Measurements from ENCODE around the gene TLCD5.

The TLCD5 gene

GRCh38 chr11:120324932-120325810 is at the start of gene TLCD5:
Gene TLCD5, plus strand, starts transcription at chr11:120325299. Its CDS starts 2,143 bp downstream, at chr11:120327442.
- peak; percentile 66 for DNase-seq (ENCODE audit: low spot score)

DNA sequence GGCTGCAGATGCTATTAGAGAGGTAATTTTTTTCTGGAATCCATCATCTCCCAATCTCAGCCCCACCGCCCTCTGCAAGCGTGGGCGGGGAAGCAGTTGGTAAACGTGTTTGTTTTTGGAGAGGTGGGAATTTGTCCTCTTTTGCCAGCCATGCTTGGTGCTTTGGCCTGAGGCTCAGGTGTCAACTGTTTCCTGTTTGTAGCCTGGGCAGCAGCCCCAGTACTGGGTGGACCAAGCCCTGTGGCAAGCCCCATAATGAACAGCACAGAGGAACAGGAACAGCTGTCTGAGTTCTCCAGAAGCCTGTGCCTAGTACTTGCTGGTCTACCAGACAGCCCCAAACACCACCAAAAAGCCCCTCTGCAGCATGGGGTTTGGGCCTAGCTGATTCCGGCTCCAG is 45.6 kb upstream of the TLCD5 start:
- no peak for DNase-seq (ENCODE audit: low spot score)

DNA sequence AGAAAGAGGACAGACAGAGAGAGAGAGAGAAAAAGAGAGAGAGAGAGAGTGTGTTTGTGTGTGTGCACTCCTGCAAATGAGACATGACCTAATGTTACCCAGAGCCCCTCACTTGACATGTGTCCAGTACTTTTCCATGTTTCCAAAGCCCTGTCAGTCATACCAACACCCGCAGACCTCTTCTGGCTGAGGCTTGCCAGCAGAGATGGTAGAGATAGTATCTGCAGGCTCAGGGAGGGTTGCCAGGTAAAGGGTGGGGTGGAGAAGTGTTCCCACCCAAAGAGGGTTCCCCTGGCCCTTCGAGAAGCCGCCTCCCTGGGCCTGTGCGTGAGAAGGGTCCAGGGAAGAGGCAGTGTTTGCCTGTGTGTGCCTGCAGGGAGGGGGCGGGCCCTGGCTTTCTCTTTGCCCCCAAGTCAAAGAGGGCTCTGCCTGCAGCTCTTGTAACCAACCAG is 44.5 kb upstream of the TLCD5 start:
- DNase-seq (ENCODE audit: low spot score), result no peak

- DNase-seq (ENCODE audit: low spot score), result no peak
Observed at GRCh38 chr11:120281143-120281795, 43.8 kb upstream of the TLCD5 start.

- DNase-seq (ENCODE audit: low spot score), result no peak
Observed at GRCh38 chr11:120283124-120283523, 42.0 kb upstream of the TLCD5 start.

DNA sequence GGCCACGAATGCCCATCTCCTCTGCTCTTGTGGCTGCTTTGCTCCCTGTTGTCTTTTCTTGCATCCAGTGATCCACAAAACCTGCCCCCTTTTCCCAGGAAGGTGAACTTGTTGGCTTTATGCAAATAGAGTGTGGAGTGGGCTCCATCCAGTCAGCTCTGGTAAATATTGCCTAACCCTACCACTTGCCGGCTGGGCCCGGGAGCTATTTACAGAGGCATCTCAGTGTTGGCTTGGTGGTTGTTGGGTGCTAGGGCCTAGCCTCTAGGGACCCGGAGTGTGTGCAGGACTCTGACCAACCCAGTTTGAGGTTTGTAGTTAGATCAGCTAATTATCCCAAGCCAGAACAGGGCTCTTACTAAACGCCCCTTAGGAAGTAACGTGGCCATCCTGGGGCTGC is 40.8 kb upstream of the TLCD5 start:
- no peak for DNase-seq (ENCODE audit: low spot score)

GRCh38 chr11:120285256-120285655 is 39.8 kb upstream of the TLCD5 start:
- peak; percentile 42 for DNase-seq (ENCODE audit: low spot score)

GRCh38 chr11:120288021-120288420 is 37.1 kb upstream of the TLCD5 start:
- DNase-seq (ENCODE audit: low spot score), result no peak

DNA sequence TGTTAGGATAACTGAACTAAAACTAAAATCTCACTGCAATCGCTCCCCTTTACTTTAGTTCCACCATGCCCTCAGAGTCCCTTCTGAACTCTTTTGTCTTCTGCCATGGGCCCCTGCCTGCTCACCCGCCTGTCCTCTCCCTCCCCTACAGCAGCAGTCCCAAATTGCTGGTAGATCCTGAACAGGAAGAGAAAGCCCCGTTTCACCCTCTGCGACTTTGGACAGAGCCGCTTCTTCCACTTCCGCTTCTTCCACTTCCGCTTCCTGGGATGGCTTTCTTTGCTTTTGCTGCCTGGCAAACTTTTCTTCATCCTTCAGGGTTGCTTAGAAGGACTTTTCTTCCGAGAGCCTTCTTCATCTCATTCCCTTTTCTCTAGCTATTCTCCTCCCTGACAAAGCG is 35.7 kb upstream of the TLCD5 start:
- no peak for DNase-seq (ENCODE audit: low spot score)

- DNase-seq (ENCODE audit: low spot score), result no peak
Observed at GRCh38 chr11:120290956-120291355, 34.1 kb upstream of the TLCD5 start.

DNA sequence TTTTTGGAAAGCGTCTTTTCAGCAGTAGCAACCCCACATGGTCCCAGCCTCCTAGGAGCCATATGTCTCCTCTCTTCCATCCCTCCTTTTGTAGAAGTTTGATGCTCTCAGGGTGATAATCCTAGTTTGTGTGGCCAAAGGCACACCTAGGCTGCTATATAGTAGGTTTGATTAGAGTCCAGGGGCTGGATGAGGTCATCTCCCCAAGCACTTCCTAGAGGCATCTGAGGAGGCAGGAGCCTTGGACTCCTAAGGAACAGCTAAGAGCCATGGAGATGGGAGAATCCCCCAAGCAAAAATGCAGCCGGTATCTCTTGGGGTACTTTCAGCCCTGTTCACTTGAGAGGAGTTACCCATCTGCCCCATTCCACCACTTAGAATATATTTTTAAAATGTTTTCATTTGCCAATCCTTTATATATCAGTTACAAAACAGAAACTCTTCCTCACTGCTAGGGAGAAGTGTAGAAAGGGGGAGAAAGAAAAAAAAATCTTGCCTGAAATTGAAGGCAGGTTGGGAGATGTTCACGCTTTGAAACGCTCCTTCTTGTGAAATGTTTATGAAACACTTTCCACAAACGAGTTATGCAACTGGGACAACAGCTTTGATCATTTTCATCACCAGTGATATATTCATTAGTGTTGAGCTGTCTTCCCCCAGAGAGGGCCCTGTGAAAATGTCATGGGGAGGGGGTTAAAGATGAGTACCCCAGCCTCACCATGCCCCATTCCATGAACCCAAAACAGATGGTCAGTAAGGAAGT is 31.9 kb upstream of the TLCD5 start:
- no peak for DNase-seq (ENCODE audit: low spot score)

GRCh38 chr11:120294096-120294495 is 31.0 kb upstream of the TLCD5 start:
- no peak for DNase-seq (ENCODE audit: low spot score)

DNA sequence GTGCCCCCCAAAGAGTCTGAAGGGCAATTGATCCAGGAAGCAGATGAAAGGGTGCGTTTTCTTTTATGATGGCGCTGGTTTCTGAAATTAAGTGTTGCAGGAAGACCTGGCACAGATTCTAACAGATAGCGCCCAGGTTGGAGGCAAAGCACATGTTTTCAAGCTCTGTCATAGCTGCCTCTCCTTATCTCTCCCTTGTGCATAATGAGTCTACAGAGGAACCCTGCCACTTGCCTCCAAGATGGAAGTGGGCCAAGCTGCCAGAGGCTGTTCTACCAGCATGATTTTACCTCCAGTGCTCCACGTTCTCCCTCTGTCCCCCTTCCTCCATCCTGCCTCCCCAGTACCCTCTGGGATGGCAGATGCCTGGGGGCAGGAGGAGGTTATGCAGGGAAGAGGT is 30.0 kb upstream of the TLCD5 start:
- no peak for DNase-seq (ENCODE audit: low spot score)

DNA sequence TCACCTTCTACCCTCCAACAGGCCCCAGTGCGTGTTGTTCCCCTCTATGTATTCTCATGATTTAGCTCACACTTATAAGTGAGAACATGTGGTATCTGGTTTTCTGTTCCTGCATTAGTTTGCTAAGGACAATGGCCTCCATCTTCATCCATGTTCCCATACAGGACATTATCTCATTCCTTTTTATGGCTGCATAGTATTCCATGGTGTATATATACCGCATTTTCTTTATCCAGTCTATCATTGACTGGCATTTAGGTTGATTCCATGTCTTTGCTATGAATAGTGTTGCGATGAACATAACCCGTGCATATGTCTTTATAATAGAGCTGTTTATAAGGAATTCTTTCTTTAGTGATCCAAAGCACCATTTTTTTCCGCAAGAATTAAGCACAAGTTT is 28.5 kb upstream of the TLCD5 start:
- no peak for DNase-seq (ENCODE audit: low spot score)

DNA sequence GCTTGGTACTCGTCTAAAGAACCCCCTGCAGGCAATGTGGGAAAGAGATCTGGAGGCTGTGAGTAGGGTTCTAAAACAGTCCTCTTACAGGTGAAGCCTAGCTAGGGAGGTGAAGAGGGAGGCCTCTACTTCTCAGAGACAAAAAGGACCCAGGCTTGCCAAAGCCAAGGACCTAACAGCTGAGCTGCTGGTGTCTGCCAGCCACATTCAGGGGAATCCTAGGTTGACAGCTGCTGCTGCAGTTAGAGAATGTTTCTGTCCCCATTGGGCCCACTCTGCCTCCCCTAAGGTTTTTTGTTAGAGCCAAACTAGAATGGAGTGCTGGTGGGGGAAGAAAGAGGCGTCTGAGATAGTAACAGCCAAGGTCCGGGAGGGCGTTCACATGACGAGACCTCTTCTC is 26.6 kb upstream of the TLCD5 start:
- DNase-seq (ENCODE audit: low spot score), result no peak

GRCh38 chr11:120302001-120302805 is 22.9 kb upstream of the TLCD5 start:
- DNase-seq (ENCODE audit: low spot score), result no peak

DNA sequence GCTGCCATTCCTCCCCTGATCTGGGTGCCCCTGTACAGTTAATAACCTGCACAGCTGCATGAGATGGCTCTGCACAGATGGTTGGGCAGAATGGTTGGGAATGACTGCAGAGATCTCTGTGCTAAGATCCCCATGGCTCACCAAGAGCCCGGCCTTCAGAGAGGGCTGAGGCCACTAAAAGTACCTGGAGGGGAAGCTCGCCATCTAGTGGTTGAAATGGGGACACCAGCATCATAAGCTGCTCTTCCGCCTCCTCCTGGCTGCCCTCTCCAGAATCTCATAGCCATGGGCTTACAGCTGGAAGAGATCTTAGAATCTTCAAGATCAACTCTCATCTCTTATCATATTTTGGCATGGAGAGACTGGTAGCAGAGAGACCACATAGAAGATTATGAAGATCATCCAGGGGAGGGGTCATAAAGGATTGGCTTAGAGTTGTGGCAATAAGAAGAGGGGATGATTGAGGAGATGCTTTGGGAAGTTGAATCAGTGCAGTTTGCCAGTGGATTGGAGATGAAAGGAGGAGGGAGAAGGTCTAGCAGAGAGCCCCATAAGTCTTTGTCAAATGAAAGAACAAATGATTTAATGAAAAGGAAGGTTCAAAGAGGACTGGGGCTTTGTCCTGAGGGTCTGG is 22.0 kb upstream of the TLCD5 start:
- peak; percentile 86 for DNase-seq (ENCODE audit: low spot score)

DNA sequence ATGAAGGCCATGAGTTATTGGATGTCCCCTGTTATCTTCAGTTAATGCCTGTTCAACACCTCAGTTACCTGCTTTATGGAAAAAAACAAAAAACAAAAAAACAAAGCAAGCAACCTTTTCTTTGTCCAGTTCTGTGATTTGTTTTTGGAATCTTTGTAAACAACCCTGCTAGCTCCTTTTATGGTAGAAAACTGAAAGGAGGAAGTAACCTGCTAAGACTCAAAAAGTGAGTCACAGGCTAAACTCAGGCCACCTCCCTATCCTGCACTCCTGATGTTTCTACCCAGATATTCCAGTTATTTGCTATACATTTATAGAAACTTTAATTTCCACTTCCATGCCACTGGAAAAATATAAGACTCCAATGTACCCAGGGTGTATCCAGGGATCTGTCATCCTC is 20.6 kb upstream of the TLCD5 start:
- DNase-seq (ENCODE audit: low spot score), result peak; percentile 28

DNA sequence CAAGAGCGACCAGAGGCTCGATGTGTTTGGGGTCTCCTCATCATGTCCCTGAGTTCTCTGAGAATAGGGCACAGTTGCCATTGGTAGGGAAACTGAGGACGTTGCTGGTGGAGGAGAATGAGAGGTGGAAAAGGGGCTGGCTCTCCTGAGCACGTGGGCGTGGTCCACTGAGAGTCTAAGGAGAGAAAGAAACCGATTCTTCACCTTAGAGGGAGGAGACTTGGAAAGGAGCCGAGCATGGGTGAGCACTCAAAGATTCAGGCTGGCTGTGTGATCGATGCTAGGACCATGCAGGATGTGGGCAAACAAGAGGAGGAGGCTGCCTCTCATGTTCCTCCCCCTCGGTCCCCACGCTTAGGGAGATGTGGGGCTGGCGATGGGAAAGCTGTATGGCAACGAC is 19.8 kb upstream of the TLCD5 start:
- DNase-seq (ENCODE audit: low spot score), result no peak

DNA sequence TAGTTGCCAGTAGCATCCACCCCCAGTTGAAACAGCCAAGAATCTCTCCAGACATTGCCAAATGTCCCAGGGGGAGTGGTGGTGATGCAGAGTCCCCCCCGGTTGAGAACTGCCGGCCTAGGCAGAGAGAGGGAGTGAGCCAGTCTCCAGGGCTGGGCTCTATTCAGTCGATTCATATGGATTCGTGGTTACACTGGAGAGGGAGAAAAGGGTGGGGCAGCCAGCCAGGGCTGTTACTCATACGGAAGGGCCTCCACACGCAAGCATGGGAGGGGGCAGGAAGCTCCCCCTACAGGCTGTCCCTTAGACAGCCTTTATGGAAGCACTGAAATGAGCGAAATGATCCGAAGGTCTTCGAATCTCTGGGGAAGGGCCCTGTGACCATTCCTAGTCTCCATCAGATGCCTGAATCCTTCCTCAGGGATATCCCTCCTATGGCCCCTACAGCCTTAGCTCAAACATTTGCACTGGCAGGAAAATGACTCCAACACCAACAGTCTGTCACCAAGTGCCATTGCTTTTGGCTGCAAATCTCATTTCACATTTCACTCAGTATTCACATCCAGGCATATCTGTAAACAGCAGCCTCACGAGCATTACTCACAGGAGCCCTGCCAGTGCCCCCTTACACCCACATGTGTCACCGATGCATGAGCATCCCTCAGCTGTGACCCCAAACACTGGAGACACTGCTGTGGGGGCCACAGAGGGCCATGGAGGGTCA is 18.4 kb upstream of the TLCD5 start:
- DNase-seq (ENCODE audit: low spot score), result peak; percentile 94

DNA sequence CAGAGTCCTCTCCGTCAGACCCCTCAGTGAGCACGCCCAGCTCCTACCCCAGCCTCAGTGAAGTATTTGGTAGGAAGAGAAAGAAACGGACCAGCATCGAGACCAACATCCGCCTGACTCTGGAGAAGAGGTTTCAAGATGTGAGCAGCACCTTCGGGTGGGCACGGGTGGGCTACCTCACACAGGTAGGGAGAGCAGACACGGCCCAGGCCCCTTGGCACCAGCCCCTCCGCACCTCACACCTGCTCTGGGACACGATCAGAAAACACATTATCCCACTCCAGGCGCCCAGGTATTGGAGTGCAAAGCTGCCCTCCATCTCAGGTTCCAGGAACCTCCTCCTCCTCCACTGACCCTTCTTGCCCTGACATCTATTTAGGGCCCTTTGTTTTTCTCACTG is 17.6 kb upstream of the TLCD5 start:
- no peak for DNase-seq (ENCODE audit: low spot score)
